Measurements from ENCODE around the gene ACP7. TPM values are rescaled to one million over a fixed set of nuclear protein-coding genes. Genes with fewer than 3 reads are reported as not detected.

The ACP7 gene
- total RNA-seq, 4 donors from 2014 or later: not detected

DNA sequence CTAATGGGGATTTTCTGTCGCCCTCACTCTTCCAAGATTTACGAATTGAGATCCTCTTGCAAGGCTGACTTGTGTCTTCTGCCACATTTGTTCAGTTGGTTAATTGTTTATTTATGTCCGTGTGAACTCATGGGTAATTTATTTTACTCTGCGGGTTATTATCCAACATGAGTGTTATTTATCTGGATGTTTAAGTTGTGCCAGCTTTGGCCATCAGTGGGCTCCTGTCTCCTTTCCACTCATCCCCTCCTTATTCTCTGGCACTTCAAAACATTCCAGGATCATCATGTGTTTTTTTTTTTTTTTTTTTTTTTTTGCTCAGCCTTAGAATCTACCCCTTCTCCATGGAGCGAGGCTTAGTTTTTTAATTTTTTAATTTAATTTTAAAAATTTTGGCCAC, 19.0 kb downstream of the ACP7 start:
- no peak for DNase-seq
- Histone ChIP-seq H3K4me3 (no peak overlapping the region), H3K9me3 (no peaks in the 10 kb centered on the region), H3K36me3 (no peaks in the 10 kb centered on the region), H3K27ac (no peak overlapping the region), H3K27me3 (no peaks in the 10 kb centered on the region), H3K4me1 (no peaks in the 10 kb centered on the region)
- TF ChIP-seq CTCF (IDR thresholded peaks at IDR 0.05): no peak
- TF ChIP-seq POLR2A (IDR thresholded peaks at IDR 0.05): no peak

GRCh38 chr19:39104186-39104596, 20.0 kb downstream of the ACP7 start:
- Histone ChIP-seq H3K9me3 (no peaks in the 10 kb centered on the region), H3K27ac (no peak overlapping the region), H3K4me3 (no peak overlapping the region), H3K36me3 (no peaks in the 10 kb centered on the region), H3K27me3 (no peaks in the 10 kb centered on the region), H3K4me1 (no peaks in the 10 kb centered on the region)
- TF ChIP-seq CTCF (IDR thresholded peaks at IDR 0.05): no peak
- no peak for TF ChIP-seq POLR2A (IDR thresholded peaks at IDR 0.05)
- no peak for DNase-seq

GRCh38 chr19:39106194-39106593, 22.0 kb downstream of the ACP7 start:
- no peak overlapping the region for H3K4me3 ChIP-seq
- no peaks in the 10 kb centered on the region for H3K36me3 ChIP-seq
- DNase-seq: no peak
- no peaks in the 10 kb centered on the region for H3K4me1 ChIP-seq
- no peak for TF ChIP-seq CTCF (IDR thresholded peaks at IDR 0.05)
- TF ChIP-seq POLR2A (IDR thresholded peaks at IDR 0.05): no peak
- no peak overlapping the region for H3K27ac ChIP-seq
- H3K27me3 ChIP-seq: no peaks in the 10 kb centered on the region
- H3K9me3 ChIP-seq: no peaks in the 10 kb centered on the region

- H3K27ac ChIP-seq: no peak overlapping the region
- no peaks in the 10 kb centered on the region for H3K36me3 ChIP-seq
- H3K9me3 ChIP-seq: no peaks in the 10 kb centered on the region
- H3K4me3 ChIP-seq: no peak overlapping the region
- H3K27me3 ChIP-seq: no peaks in the 10 kb centered on the region
- no peak for TF ChIP-seq POLR2A (IDR thresholded peaks at IDR 0.05)
- TF ChIP-seq CTCF (IDR thresholded peaks at IDR 0.05): no peak
- DNase-seq: no peak
- no peaks in the 10 kb centered on the region for H3K4me1 ChIP-seq
Measured at GRCh38 chr19:39109641-39110040, 25.5 kb downstream of the ACP7 start.

DNA sequence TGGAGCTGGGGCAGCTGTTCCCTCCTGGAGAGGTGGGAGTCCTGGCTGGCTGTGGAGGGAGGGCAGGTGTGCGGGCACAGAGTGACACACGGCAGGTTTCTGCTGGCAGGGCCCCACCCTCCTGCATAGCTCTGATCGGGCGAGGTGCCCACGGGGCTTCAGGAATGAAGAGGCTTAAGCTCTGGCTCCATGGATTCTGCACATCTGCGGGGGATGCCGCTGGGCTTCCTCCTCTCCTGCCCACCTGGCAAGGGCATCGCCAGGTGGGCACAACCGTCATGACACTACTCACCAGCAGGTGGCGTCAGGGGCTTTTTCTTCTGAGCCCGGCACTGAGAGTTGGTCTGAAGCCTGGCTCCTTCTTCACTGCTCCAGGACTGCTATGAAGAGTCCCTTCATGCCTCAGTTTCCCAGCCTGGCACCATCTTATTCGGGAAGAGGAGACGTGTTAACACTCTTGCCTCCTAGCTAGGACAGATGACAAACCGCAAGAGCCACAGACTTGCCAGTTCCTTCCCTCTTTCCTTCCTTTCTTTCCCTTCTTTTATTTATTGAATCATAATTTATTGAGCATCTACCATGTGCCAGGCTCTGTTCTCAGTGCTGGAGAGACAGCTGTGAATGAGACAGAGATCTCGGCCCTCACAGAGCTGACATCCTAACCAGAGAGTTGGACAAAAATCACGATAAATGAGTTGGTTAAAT, 26.2 kb downstream of the ACP7 start:
- Histone ChIP-seq H3K4me1 (no peaks in the 10 kb centered on the region), H3K36me3 (no peaks in the 10 kb centered on the region), H3K27me3 (no peaks in the 10 kb centered on the region), H3K9me3 (no peaks in the 10 kb centered on the region), H3K27ac (no peak overlapping the region), H3K4me3 (no peak overlapping the region)
- TF ChIP-seq POLR2A (IDR thresholded peaks at IDR 0.05) (no peak), CTCF (IDR thresholded peaks at IDR 0.05) (peak; percentile 51 to 83 (median 75))
- peak; percentile 64 to 89 (median 72) for DNase-seq
